ENCODE measurements around the gene ZIC1.

The ZIC1 gene

GRCh38 chr3:147388700-147389580, 20.2 kb upstream of the ZIC1 start:
- H3K4me3 ChIP-seq (ENCODE audit: low read depth, low read length): no peak overlapping the region
- no peak for TF ChIP-seq CTCF (IDR thresholded peaks at IDR 0.05; ENCODE audit: low read depth, low read length)

- no peak overlapping the region for H3K4me3 ChIP-seq (ENCODE audit: low read depth, low read length)
- no peak for TF ChIP-seq CTCF (IDR thresholded peaks at IDR 0.05; ENCODE audit: low read depth, low read length)
These were observed 19.4 kb upstream of the ZIC1 start for GRCh38 chr3:147389717-147390116.

DNA sequence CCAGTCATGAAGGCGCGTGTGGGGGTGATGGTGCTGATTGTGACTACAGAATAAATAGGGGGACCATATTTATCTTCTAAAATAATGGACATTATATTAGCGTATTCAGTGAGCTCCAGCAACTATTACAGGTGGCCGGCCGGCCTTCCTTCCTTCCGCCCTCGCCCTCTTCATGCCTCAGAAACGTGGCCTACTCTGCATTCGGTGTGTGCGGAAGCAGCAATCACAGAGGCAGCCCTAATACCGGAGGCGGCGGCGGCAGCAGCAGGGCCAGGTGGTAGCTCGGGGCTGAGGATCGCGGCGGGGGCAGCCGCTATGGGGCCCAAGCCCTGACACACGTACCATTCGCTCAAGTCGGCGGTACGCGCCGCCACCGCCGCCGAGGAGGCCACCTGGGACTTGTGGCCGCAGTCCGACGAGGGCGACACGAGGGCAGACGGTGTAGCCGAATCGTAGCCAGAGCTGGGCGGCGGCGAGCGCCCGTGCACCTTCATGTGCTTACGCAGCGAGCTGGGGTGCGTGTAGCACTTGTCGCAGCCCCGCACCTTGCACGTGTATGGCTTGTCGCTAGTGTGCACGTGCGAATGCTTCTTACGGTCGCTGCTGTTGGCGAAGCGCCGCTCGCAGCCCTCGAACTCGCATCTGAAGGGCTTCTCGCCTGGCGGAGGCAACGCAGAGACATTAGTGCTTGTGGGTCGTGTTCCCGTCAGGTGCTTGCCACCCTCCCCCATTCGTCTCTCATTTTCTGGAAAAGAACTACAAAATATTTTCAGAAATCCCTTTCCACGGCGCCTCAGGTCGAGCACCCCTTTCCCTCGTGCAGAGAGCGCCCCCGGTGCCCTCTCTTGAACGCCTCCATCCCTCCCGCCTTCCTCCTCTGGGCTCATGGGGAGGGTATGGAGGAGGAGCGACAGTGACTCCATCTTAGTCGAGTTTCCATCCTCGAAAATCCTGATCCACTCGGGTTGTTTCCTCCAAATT, 18.3 kb upstream of the ZIC1 start:
- no peak for TF ChIP-seq CTCF (IDR thresholded peaks at IDR 0.05; ENCODE audit: low read depth, low read length)
- H3K4me3 ChIP-seq (ENCODE audit: low read depth, low read length): no peak overlapping the region

DNA sequence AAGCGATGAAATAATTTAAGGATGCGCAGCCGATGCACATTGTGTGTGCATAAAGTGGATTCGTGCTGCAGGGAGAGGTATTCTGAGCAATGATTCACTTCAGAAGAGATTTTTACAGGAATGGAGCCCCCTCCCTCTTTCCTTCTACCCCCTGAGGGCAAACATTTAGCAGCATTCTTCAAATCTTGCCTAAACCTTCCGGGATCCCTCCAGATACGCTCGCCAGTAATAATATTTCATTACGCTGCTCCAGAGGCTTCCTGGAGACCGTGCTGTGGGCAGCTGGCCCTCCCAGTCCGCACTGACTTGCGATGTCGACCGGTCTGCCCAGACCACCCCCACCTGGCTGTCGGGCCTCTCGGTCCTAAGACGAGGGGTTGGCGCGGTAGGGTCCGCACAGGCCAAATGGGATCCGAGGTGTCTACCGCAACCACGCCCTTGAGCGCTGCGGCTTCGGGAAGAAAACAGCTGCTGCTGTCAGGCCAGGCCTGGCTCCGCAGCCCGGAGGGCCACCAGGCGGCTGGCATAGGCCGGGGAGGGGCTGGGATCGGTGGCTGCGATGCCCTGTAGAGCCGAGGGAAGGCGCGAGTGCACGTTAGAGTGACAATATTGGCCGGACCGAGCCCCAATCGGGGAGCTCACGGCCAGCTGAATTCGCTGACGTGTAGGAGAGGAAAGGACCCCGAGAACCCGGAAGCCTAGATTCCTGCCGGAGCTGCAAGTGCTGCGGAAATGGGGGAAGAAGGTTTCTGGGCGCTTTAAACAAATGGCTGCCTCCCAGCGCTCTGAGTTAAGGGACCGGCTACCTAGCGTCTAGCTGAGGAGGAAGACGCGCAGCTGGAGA, 17.2 kb upstream of the ZIC1 start:
- peak overlapping the region; percentile 15 for H3K4me3 ChIP-seq (ENCODE audit: low read depth, low read length)
- TF ChIP-seq CTCF (IDR thresholded peaks at IDR 0.05; ENCODE audit: low read depth, low read length): no peak

DNA sequence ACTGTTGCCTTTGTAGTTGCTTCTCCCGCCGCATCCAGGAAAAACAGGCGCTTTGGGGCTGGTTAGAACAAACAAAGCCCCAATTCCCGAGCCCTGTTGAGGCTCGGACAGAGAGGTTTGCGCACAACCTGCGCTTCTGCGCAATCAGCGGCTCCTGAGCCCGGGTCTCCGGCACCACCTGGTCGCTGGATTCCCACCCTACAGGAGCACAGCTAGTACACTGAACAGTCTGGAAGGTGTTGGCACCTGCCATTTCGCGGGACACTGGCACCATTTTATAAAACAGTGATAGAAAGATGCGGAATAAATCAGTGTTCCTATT, 16.6 kb upstream of the ZIC1 start:
- TF ChIP-seq CTCF (IDR thresholded peaks at IDR 0.05; ENCODE audit: low read depth, low read length): no peak
- peak overlapping the region; percentile 15 for H3K4me3 ChIP-seq (ENCODE audit: low read depth, low read length)

DNA sequence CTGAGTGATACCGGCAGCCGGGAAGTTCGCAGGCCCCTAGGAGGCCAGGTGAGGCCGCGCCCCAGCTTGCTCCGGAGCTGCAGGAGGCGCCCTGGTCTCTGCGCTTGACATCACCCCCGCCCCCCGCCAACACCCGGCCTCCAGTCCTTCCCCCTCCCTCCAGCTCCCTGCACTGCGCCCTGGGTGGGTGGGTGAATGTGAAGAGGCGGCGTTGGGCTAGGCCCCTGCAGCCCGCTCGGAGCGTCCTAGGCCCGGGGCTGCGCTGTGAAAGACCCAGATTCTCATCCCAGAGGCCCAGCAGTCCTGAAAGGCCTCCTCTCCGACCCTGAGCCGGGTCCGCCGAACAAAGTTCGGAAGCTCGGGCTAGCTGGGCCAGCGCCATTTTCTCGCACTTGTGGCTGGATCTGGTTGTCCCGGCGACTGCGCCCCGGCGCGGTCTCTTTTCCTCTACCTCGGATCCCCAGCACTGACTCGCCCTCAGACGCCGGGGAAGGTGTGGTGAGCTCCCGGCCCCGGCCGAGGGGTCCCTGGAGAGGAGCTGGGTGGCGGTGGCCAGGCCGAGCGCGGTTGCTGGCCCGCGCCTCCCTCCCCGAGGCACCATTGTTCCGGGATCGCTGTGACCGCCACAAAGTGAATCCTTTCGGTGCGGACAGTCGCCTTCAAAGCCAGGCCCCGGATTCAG, 15.8 kb upstream of the ZIC1 start:
- no peak overlapping the region for H3K4me3 ChIP-seq (ENCODE audit: low read depth, low read length)
- no peak for TF ChIP-seq CTCF (IDR thresholded peaks at IDR 0.05; ENCODE audit: low read depth, low read length)
